Keratinocyte (primary cell): ENCODE results near the gene RPS4Y2. TPM values are rescaled to one million over a fixed set of nuclear protein-coding genes. Genes with fewer than 3 reads are reported as not detected.

Source experiments
- DNase-seq: peaks from one replicate; pipeline ENCODE4 v3.0.0-alpha.2; 2011; ENCODE audit warnings: low read depth, missing footprints, low spot score
- FAIRE-seq: peaks from 2 replicates; lab custom pipeline; 2011; peaks lifted over from hg19 to GRCh38; lab: Jason Lieb, UNC
- H2AFZ ChIP-seq: 2 replicates; pipeline ENCODE4 v1.6.0; 2012; ENCODE audit warnings: low read length, control low read depth, inconsistent platforms; ENCODE audit not compliant: control insufficient read depth
- H3K27ac ChIP-seq: 2 replicates; pipeline ENCODE4 v1.5.1; 2011; ENCODE audit warnings: low read length; ENCODE audit not compliant: control insufficient read depth, insufficient read depth
- H3K27me3 ChIP-seq: 3 replicates; pipeline ENCODE4 v1.6.0; 2011; ENCODE audit warnings: low read length; ENCODE audit not compliant: control insufficient read depth, insufficient read depth; ENCODE audit errors: extremely low read depth
- H3K36me3 ChIP-seq, 2 experiments: 2 replicates in 1 of 2; 3 replicates in 1 of 2; pipeline ENCODE4 v1.5.1; 2011; ENCODE audit warnings: low read length in 2 of 2, mild to moderate bottlenecking in 1 of 2; ENCODE audit not compliant: control insufficient read depth in 2 of 2, insufficient read depth in 2 of 2; ENCODE audit errors: extremely low read depth in 1 of 2
- H3K4me1 ChIP-seq: 3 replicates; pipeline ENCODE4 v1.5.1; 2011; ENCODE audit warnings: low read length; ENCODE audit not compliant: control insufficient read depth, insufficient read depth; ENCODE audit errors: extremely low read depth
- H3K4me2 ChIP-seq: 3 replicates; pipeline ENCODE4 v1.6.0; 2011; ENCODE audit warnings: low read depth, low read length; ENCODE audit not compliant: control insufficient read depth, insufficient read depth; ENCODE audit errors: extremely low read depth
- H3K4me3 ChIP-seq, 3 experiments: fragments of 200-600 bp in 1 of 3; sonication (generic) in 1 of 3; 2 replicates in 2 of 3; 3 replicates in 1 of 3; pipeline ENCODE4 v1.5.1; 2011 to 2016; ENCODE audit warnings: low read length in 3 of 3, mild to moderate bottlenecking in 3 of 3, control low read depth in 2 of 3, inconsistent platforms in 1 of 3, low read depth in 1 of 3, mixed read lengths in 1 of 3, mixed run types in 1 of 3, moderate library complexity in 1 of 3; ENCODE audit not compliant: control insufficient read depth in 2 of 3, insufficient read depth in 2 of 3; ENCODE audit errors: extremely low read depth in 1 of 3
- H3K79me2 ChIP-seq: 2 replicates; pipeline ENCODE4 v1.6.0; 2012; ENCODE audit warnings: low read length; ENCODE audit not compliant: control insufficient read depth, insufficient read depth
- H3K9ac ChIP-seq: 3 replicates; pipeline ENCODE4 v1.6.0; 2011; ENCODE audit warnings: low read length; ENCODE audit not compliant: control insufficient read depth, insufficient read depth; ENCODE audit errors: extremely low read depth
- H3K9me1 ChIP-seq: 3 replicates; pipeline ENCODE4 v1.6.0; 2011; ENCODE audit warnings: low read length; ENCODE audit not compliant: control insufficient read depth, insufficient read depth; ENCODE audit errors: extremely low read depth
- H3K9me3 ChIP-seq: 2 replicates; pipeline ENCODE4 v1.5.1; 2012; ENCODE audit warnings: low read depth, low read length; ENCODE audit not compliant: control insufficient read depth
- H4K20me1 ChIP-seq: 3 replicates; pipeline ENCODE4 v1.6.0; 2011; ENCODE audit warnings: low read length; ENCODE audit not compliant: control insufficient read depth, insufficient read depth; ENCODE audit errors: extremely low read depth
- CTCF ChIP-seq, 3 experiments: IDR thresholded peaks in 1 of 3; conservative IDR thresholded peaks in 1 of 3; optimal IDR thresholded peaks in 1 of 3; 2 replicates in 2 of 3; 3 replicates in 1 of 3; pipeline versions ENCODE3 to v1.5.1; 2011; ENCODE audit warnings: low read length in 3 of 3, mild to moderate bottlenecking in 3 of 3, moderate library complexity in 2 of 3, control low read depth in 1 of 3, inconsistent platforms in 1 of 3; ENCODE audit not compliant: insufficient read depth in 2 of 3; ENCODE audit errors: extremely low read depth in 1 of 3
- EZH2 ChIP-seq: IDR thresholded peaks from one replicate; pipeline ENCODE4 v1.6.1; 2012; ENCODE audit warnings: inconsistent platforms, mild to moderate bottlenecking, low read length, moderate library complexity
- dilution Hi-C: fragments of 300-500 bp; cut with MboI; formaldehyde crosslinking; loops from one replicate; pipeline ENCODE4 v1.7.0; 2020; ENCODE audit warnings: low sequenced_read_pairs; ENCODE audit not compliant: extremely low pct_ligation_motif_present
- polyA plus RNA-seq, 5 experiments: library from polyadenylated mRNA; depleted of rRNA in 3 of 5; stranded (reverse) in 3 of 5; stranded (forward) in 1 of 5; unstranded in 1 of 5; fragments of >200 nt; gene quantifications; 1 replicate in 1 of 5; 2 replicates in 3 of 5; 3 replicates in 1 of 5; pipeline versions ENCODE4 v1.2.1 to v1.2.3, GENCODE V29; 2011 to 2012; ENCODE audit warnings: missing spikeins in 2 of 5, low read depth in 1 of 5, low replicate concordance in 1 of 5

Gene RPS4Y2
- polyA plus RNA-seq, 1 donor (not counting 4 experiments of a cell fraction or from before 2014, with no cell fraction given): not detected

GRCh38 chrY:20798351-20799049, 42.6 kb downstream of the RPS4Y2 start:
- dilution Hi-C loops: no loop called here
- no peak for TF ChIP-seq EZH2
- TF ChIP-seq CTCF (optimal IDR thresholded peaks at IDR 0.05 in 1 of 3, IDR thresholded peaks at IDR 0.05 in 1 of 3, conservative IDR thresholded peaks at IDR 0.05 in 1 of 3; ENCODE audit: extremely low read depth in 1 of 3, insufficient read depth in 2 of 3, low read length in 3 of 3): no peak
- Histone ChIP-seq H3K27me3 (no peaks in the 10 kb centered on the region), H3K9me1 (no peaks in the 10 kb centered on the region), H4K20me1 (no peaks in the 10 kb centered on the region), H2AFZ (no peak overlapping the region), H3K36me3 (no peaks in the 10 kb centered on the region), H3K4me3 (no peak overlapping the region), H3K4me1 (no peaks in the 10 kb centered on the region), H3K4me2 (no peak overlapping the region), H3K9me3 (no peaks in the 10 kb centered on the region), H3K79me2 (no peaks in the 10 kb centered on the region), H3K27ac (no peak overlapping the region), H3K9ac (no peak overlapping the region)
- DNase-seq (no peak), FAIRE-seq (no peak)

GRCh38 chrY:20802659-20803058, 46.8 kb downstream of the RPS4Y2 start:
- dilution Hi-C loops: no loop called here
- Histone ChIP-seq H3K9me3 (no peaks in the 10 kb centered on the region), H3K9ac (no peak overlapping the region), H3K36me3 (no peaks in the 10 kb centered on the region), H3K9me1 (no peaks in the 10 kb centered on the region), H3K27ac (no peak overlapping the region), H3K79me2 (no peaks in the 10 kb centered on the region), H4K20me1 (no peaks in the 10 kb centered on the region), H3K4me2 (no peak overlapping the region), H2AFZ (no peak overlapping the region), H3K4me1 (no peaks in the 10 kb centered on the region), H3K4me3 (no peak overlapping the region), H3K27me3 (no peaks in the 10 kb centered on the region)
- FAIRE-seq (no peak), DNase-seq (no peak)
- no peak for TF ChIP-seq EZH2
- TF ChIP-seq CTCF (optimal IDR thresholded peaks at IDR 0.05 in 1 of 3, IDR thresholded peaks at IDR 0.05 in 1 of 3, conservative IDR thresholded peaks at IDR 0.05 in 1 of 3; ENCODE audit: extremely low read depth in 1 of 3, insufficient read depth in 2 of 3, low read length in 3 of 3): no peak
